ENCODE results near the gene PLEKHG3. TPM values are rescaled to one million over a fixed set of nuclear protein-coding genes. Genes with fewer than 3 reads are reported as not detected.

PLEKHG3 gene
- polyA plus RNA-seq, 1 donor (not counting 4 experiments of a cell fraction or from before 2014, with no cell fraction given) = 71.0 TPM

GRCh38 chr14:64725261-64725815 is 21.1 kb downstream of the PLEKHG3 start:
- Histone ChIP-seq H3K27ac (ENCODE audit: control insufficient read depth, insufficient read depth, low read length) (peak overlapping the region; percentile 90), H3K9me3 (ENCODE audit: control insufficient read depth, low read depth, low read length) (no peaks in the 10 kb centered on the region), H4K20me1 (ENCODE audit: control insufficient read depth, extremely low read depth, insufficient read depth, low read length) (no peaks in the 10 kb centered on the region), H3K9ac (ENCODE audit: control insufficient read depth, extremely low read depth, insufficient read depth, low read length) (peak overlapping the region; percentile 71), H2AFZ (ENCODE audit: control insufficient read depth, low read length) (no peak overlapping the region), H3K4me2 (ENCODE audit: control insufficient read depth, extremely low read depth, insufficient read depth, low read depth, low read length) (peak overlapping the region; percentile 79), H3K4me1 (ENCODE audit: control insufficient read depth, extremely low read depth, insufficient read depth, low read length) (peaks cover 67% of the 10 kb centered on the region), H3K36me3 (ENCODE audit: control insufficient read depth in 2 of 2, extremely low read depth in 1 of 2, insufficient read depth in 2 of 2, low read length in 2 of 2) (peaks cover 27 to 49% of the 10 kb centered on the region in 2 experiments), H3K4me3 (ENCODE audit: control insufficient read depth in 2 of 3, extremely low read depth in 1 of 3, insufficient read depth in 2 of 3, low read depth in 1 of 3, low read length in 3 of 3) (peak overlapping the region in 1 of 3 experiments; percentile 11), H3K9me1 (ENCODE audit: control insufficient read depth, extremely low read depth, insufficient read depth, low read length) (peaks cover 3% of the 10 kb centered on the region), H3K27me3 (ENCODE audit: control insufficient read depth, extremely low read depth, insufficient read depth, low read length) (no peaks in the 10 kb centered on the region), H3K79me2 (ENCODE audit: control insufficient read depth, insufficient read depth, low read length) (peaks cover 93% of the 10 kb centered on the region)
- dilution Hi-C loops (cut with MboI; ENCODE audit: extremely low pct_ligation_motif_present, low sequenced_read_pairs) = no loop called here
- DNase-seq (ENCODE audit: low read depth, low spot score) (no peak), FAIRE-seq (no peak)
- TF ChIP-seq EZH2 (IDR thresholded peaks at IDR 0.05; ENCODE audit: low read length) (no peak), CTCF (optimal IDR thresholded peaks at IDR 0.05 in 1 of 3, IDR thresholded peaks at IDR 0.05 in 1 of 3, conservative IDR thresholded peaks at IDR 0.05 in 1 of 3; ENCODE audit: extremely low read depth in 1 of 3, insufficient read depth in 2 of 3, low read length in 3 of 3) (no peak)

GRCh38 chr14:64725879-64726584 is 21.8 kb downstream of the PLEKHG3 start:
- DNase-seq (ENCODE audit: low read depth, low spot score) = no peak
- dilution Hi-C loops (cut with MboI; ENCODE audit: extremely low pct_ligation_motif_present, low sequenced_read_pairs) = no loop called here
- peak; percentile 87 for FAIRE-seq
- Histone ChIP-seq H3K27me3 (ENCODE audit: control insufficient read depth, extremely low read depth, insufficient read depth, low read length) (no peaks in the 10 kb centered on the region), H3K27ac (ENCODE audit: control insufficient read depth, insufficient read depth, low read length) (peak overlapping the region; percentile 90), H4K20me1 (ENCODE audit: control insufficient read depth, extremely low read depth, insufficient read depth, low read length) (no peaks in the 10 kb centered on the region), H3K4me3 (ENCODE audit: control insufficient read depth in 2 of 3, extremely low read depth in 1 of 3, insufficient read depth in 2 of 3, low read depth in 1 of 3, low read length in 3 of 3) (peak overlapping the region in 2 of 3 experiments; percentile 24 to 39), H3K9ac (ENCODE audit: control insufficient read depth, extremely low read depth, insufficient read depth, low read length) (peak overlapping the region; percentile 71), H3K4me1 (ENCODE audit: control insufficient read depth, extremely low read depth, insufficient read depth, low read length) (peaks cover 60% of the 10 kb centered on the region), H3K9me3 (ENCODE audit: control insufficient read depth, low read depth, low read length) (no peaks in the 10 kb centered on the region), H3K4me2 (ENCODE audit: control insufficient read depth, extremely low read depth, insufficient read depth, low read depth, low read length) (peak overlapping the region; percentile 79), H2AFZ (ENCODE audit: control insufficient read depth, low read length) (no peak overlapping the region), H3K36me3 (ENCODE audit: control insufficient read depth in 2 of 2, extremely low read depth in 1 of 2, insufficient read depth in 2 of 2, low read length in 2 of 2) (peaks cover 33 to 48% of the 10 kb centered on the region in 2 experiments), H3K9me1 (ENCODE audit: control insufficient read depth, extremely low read depth, insufficient read depth, low read length) (peaks cover 3% of the 10 kb centered on the region), H3K79me2 (ENCODE audit: control insufficient read depth, insufficient read depth, low read length) (peaks cover 92% of the 10 kb centered on the region)
- TF ChIP-seq EZH2 (IDR thresholded peaks at IDR 0.05; ENCODE audit: low read length) = no peak
- TF ChIP-seq CTCF (optimal IDR thresholded peaks at IDR 0.05 in 1 of 3, IDR thresholded peaks at IDR 0.05 in 1 of 3, conservative IDR thresholded peaks at IDR 0.05 in 1 of 3; ENCODE audit: extremely low read depth in 1 of 3, insufficient read depth in 2 of 3, low read length in 3 of 3) = peak in 1 of 3 experiments; percentile 13

Measured in keratinocyte (primary cell).